Heart right ventricle (tissue), 16 donors: ENCODE data around the gene TTC7B. TPM values are rescaled to one million over a fixed set of nuclear protein-coding genes. Genes with fewer than 3 reads are reported as not detected.

ENCODE experiments used
- ATAC-seq, 8 donors: fragments of 200-7000 bp; cut with Tn5 transposase; one replicate each; pipeline ENCODE4 v1.9.1; 2020; ENCODE audit warnings: mild to moderate bottlenecking in 8 of 8, moderate library complexity in 8 of 8, moderate number of reproducible peaks in 1 of 8
- DNase-seq, 2 donors: peaks; one replicate each; pipeline ENCODE4 v3.0.0-alpha.2; 2020
- H3K27ac ChIP-seq, 10 donors: fragments of 200-600 bp; sonication (generic) in 2 of 10; one replicate each; pipeline versions ENCODE4 v1.5.0 to v1.8.0; 2020 to 2022; ENCODE audit warnings: mild to moderate bottlenecking in 3 of 10
- H3K27me3 ChIP-seq, 7 donors: fragments of 200-600 bp; one replicate each; pipeline ENCODE4 v1.8.0; 2021 to 2022; ENCODE audit warnings: mild to moderate bottlenecking in 2 of 7
- H3K36me3 ChIP-seq, 9 donors: fragments of 200-600 bp; sonication (generic) in 1 of 9; one replicate each; pipeline versions ENCODE4 v1.5.0 to v1.8.0; 2020 to 2022; ENCODE audit warnings: mild to moderate bottlenecking in 2 of 9
- H3K4me1 ChIP-seq, 9 donors: fragments of 200-600 bp; sonication (generic) in 1 of 9; one replicate each; pipeline versions ENCODE4 v1.5.0 to v1.8.0; 2020 to 2022; ENCODE audit warnings: mild to moderate bottlenecking in 4 of 9
- H3K4me3 ChIP-seq, 10 donors: fragments of 200-600 bp; sonication (generic) in 2 of 10; one replicate each; pipeline versions ENCODE4 v1.5.0 to v1.8.0; 2020 to 2022; ENCODE audit warnings: mild to moderate bottlenecking in 7 of 10, moderate library complexity in 2 of 10
- H3K9me3 ChIP-seq, 11 donors: fragments of 200-600 bp in 10 of 11; sonication (generic) in 2 of 11; one replicate each; pipeline versions ENCODE4 v1.5.0 to v1.8.0; 2013 to 2022; ENCODE audit warnings: mild to moderate bottlenecking in 2 of 11, control low read depth in 1 of 11, moderate library complexity in 1 of 11
- WGBS, 2 donors: extraction: QIAGEN DNeasy Blood & Tissue Kit; methylation state at CpG; one replicate each; pipeline ENCODE4 v1.1.7; 2013; ENCODE audit warnings: inconsistent platforms in 1 of 2; 5-methylcytosine and 5-hydroxymethylcytosine counted together
- intact Hi-C, 10 donors: fragments of 100-400 bp; cut with DNase I; formaldehyde crosslinking; loops; one replicate each; pipeline versions ENCODE4 v1.11.1 to v1.14.2; 2022
- polyA plus RNA-seq, 2 donors: library from polyadenylated mRNA; stranded (reverse); fragments of 200-250 nt; gene quantifications; one replicate each; pipeline ENCODE4 v1.2.3, GENCODE V29; 2013
- total RNA-seq, 10 donors: library from RNA; stranded (reverse); fragmentation: NEBNext Ultra II Directional in 3 of 10; extraction: Animal tissue kit (Norgen Biotek cat#: 25700) in 3 of 10; gene quantifications; one replicate each; pipeline versions ENCODE4 v1.2.1 to v1.2.4, GENCODE V29; 2021 to 2023
- TF ChIP-seq, protein P1 (sequence below), 9 donors: fragments of 200-600 bp; sonication (generic) in 2 of 9; IDR thresholded peaks; one replicate each; pipeline versions ENCODE4 v1.5.0 to v1.8.0; 2021 to 2022; ENCODE audit warnings: antibody characterized with exemption in 9 of 9, mild to moderate bottlenecking in 5 of 9, moderate library complexity in 1 of 9
- donor health status: Arrhythmogenic right ventricular cardiomyopathy.
- donor health status: ischemic (EF 13 %, LVEDD 7.1; RV severe dilation, severe dysfunction).
- donor health status: healthy with polysubstance abuse.
- donor health status: DM: no; HTN: yes; CAD: no.
- donor health status: DM: no; HTN: no; CAD: no.
- donor health status: ischemic (EF 25% LVEDD 6.9; RV normal size, moderate dysfunction).
- donor health status: ischemic (EF 25% LVEDD 5.7; RV mildly dilated, moderate dysfunction).
- donor health status: healthy.
- donor health status: DM: yes; HTN: yes; CAD: no.
- donor health status: Ischemic cardiomyopathy.
- donor health status: ischemic (EF 35%, LVEDD 5.7; RV mildly dilated, moderate dysfunction).
- donor health status: nonischemic (EF 11% LVEDD 7.7; RV severe dilation, severe dysfunction).
- donor health status: DM: yes; HTN: yes; CAD: no.
- donor health status: PGD.
- donor health status: ischemic (EF 29% LVEDD 5.4; RV normal size, mild dysfunction).
- donor health status: nonischemic (EF 23%, LVEDD 6.1; RV moderate dilation, normal function).

The TTC7B gene
- total and polyA plus RNA-seq, 12 donors: 23.0 to 79.4 (median 65.5) TPM

DNA sequence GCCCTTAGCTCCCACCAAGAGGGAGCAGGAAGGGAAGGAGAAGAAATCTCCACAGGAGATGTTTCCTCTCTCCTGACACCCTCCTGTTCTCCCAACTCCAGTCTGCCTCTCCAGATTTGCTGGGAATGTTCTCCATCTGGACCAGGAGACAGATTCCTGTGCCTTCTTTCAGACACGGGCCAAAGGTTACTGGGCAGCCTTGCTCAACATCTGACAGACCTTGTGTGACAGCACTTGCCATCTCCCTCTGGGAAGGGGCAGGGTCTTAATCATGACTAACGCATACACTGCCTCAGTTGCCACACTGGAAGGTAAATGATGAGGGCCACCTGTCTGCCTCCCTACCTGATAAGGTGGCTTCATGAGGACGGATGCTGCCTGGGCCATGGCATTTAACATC, 2.5 kb upstream of the TTC7B start:
- H3K4me3 ChIP-seq: no peak overlapping the region
- H3K36me3 ChIP-seq: no peaks in the 10 kb centered on the region
- H3K4me1 ChIP-seq: peaks cover 3 to 23% (median 14%) of the 10 kb centered on the region in 9 donors
- peaks cover 0 to 13% (median 9%) of the 10 kb centered on the region in 11 donors for H3K9me3 ChIP-seq
- TF ChIP-seq, protein P1, sequence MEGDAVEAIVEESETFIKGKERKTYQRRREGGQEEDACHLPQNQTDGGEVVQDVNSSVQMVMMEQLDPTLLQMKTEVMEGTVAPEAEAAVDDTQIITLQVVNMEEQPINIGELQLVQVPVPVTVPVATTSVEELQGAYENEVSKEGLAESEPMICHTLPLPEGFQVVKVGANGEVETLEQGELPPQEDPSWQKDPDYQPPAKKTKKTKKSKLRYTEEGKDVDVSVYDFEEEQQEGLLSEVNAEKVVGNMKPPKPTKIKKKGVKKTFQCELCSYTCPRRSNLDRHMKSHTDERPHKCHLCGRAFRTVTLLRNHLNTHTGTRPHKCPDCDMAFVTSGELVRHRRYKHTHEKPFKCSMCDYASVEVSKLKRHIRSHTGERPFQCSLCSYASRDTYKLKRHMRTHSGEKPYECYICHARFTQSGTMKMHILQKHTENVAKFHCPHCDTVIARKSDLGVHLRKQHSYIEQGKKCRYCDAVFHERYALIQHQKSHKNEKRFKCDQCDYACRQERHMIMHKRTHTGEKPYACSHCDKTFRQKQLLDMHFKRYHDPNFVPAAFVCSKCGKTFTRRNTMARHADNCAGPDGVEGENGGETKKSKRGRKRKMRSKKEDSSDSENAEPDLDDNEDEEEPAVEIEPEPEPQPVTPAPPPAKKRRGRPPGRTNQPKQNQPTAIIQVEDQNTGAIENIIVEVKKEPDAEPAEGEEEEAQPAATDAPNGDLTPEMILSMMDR (IDR thresholded peaks at IDR 0.05): no peak
- intact Hi-C loops: loop anchor here in 2 of 10 donors (5.0 kb wide), 2 partner anchors 61 to 516 kb away; no protein-coding TSS in a partner anchor
- WGBS, 2 donors: 87 to 89% methylated on average over 3 of the region's 3 CpGs
- no peak for ATAC-seq
- no peak overlapping the region for H3K27ac ChIP-seq
- H3K27me3 ChIP-seq: no peaks in the 10 kb centered on the region
- DNase-seq: no peak

DNA sequence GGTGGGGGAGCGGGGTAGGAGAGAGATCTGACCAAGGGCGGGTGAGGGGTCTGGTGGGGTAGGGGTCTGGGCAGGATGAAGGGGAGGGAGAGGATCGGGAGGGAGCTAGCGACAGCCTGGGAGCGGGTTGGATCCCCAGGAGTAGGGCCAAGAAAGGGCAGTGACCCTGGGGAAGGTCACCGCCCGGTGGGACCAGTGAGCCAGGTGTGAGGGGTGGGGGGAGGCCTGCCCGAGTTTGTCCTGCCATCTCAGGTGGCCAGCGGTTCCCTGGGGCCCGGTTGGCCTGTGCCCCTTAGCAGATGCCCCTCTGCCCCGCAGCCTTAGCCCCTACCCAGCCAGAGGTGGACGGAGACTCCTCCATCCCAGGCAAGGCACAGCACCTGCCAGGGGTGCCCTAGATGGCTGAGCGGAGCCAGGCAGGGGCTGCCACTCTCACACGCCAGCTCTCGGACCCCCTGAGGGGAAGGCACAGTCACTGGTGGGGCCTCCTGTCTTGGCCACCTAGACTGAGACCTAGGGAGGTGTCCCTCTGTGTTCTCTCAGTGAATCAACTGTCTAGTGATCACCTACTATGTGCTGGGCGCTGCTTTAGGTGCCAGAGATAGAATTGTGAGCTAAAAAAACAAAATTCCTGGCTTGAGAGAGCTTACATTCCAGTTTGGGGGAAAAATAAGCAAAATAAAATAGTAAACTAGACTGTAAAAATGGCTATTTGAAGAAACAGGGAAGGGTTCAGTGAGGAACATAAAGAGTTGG, 629 bp upstream of the TTC7B start:
- peak in 7 of 8 donors; percentile 9 to 38 (median 16) for ATAC-seq
- intact Hi-C loops: loop anchor here in 2 of 10 donors (2.0 to 5.0 kb wide), 3 partner anchors 58 to 515 kb away; no protein-coding TSS in a partner anchor
- TF ChIP-seq, protein P1 (IDR thresholded peaks at IDR 0.05): peak in 4 of 9 donors; percentile 5 to 33 (median 20)
- Histone ChIP-seq H3K9me3 (no peaks in the 10 kb centered on the region), H3K36me3 (no peaks in the 10 kb centered on the region), H3K27ac (peak overlapping the region in 1 of 10 donors; percentile 34), H3K4me1 (peaks cover 3 to 34% (median 16%) of the 10 kb centered on the region in 9 donors), H3K27me3 (no peaks in the 10 kb centered on the region), H3K4me3 (peak overlapping the region in 3 of 10 donors; percentile 31 to 32 (median 32))
- WGBS, 2 donors: 47 to 50% methylated on average over 16 of the region's 16 CpGs
- DNase-seq: no peak

GRCh38 chr14:90815572-90815821, 733 bp downstream of the TTC7B start:
- Histone ChIP-seq H3K4me3 (peak overlapping the region; percentile 63 to 91 (median 77)), H3K27ac (peak overlapping the region in 5 of 10 donors; percentile 30 to 58 (median 50)), H3K4me1 (peaks cover 3 to 41% (median 19%) of the 10 kb centered on the region in 9 donors), H3K36me3 (no peaks in the 10 kb centered on the region), H3K27me3 (no peaks in the 10 kb centered on the region), H3K9me3 (no peaks in the 10 kb centered on the region)
- DNase-seq (no peak), ATAC-seq (peak in 2 of 8 donors; percentile 2 to 3)
- TF ChIP-seq, protein P1 (IDR thresholded peaks at IDR 0.05): no peak
- 6 to 8% methylated on average over 5 of the region's 5 CpGs for WGBS, 2 donors
- intact Hi-C loops: loop anchor here in 3 of 10 donors (2.0 to 5.0 kb wide), 3 partner anchors 55 to 513 kb away; no protein-coding TSS in a partner anchor

DNA sequence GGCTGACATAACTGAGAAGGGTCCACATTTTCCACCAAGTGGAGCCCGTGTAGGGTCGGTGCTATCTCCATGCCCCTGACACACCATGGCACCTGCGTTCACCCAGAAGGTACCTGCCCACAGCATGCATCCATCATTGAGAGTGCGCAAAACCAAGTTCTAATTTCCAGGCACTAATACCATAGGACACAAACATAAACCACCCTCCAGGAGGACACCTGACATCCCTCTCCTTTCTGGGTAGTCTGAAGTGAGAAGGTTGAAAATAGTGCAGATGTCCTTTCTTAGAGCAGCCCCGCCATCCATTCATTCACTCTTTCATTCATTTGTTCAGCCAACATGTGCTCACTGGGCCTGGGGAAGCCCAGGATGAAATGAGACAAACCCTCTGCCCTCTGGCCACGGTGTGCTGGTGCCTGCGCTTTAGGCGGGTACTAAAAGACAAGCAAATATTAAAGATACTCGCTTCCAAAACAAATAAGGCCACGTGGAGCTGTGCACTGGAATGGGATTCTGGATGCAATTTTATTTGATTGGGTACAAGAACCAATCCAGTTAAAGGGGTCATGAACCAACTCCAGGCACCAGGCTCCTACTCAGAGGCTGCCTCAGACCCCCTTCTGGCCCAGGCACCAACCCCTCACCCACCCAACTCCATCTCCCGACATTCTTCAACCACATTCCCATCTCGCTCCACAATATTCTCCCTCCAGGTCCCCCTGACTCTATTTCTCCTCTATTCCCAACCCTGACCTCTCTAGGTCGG, 1.2 kb downstream of the TTC7B start:
- DNase-seq (no peak), ATAC-seq (no peak)
- TF ChIP-seq, protein P1 (IDR thresholded peaks at IDR 0.05): no peak
- intact Hi-C loops: loop anchor here in 4 of 10 donors (2.0 to 5.0 kb wide), 4 partner anchors 53 to 513 kb away; no protein-coding TSS in a partner anchor
- Histone ChIP-seq H3K4me1 (peaks cover 3 to 46% (median 21%) of the 10 kb centered on the region in 9 donors), H3K9me3 (no peaks in the 10 kb centered on the region), H3K36me3 (no peaks in the 10 kb centered on the region), H3K27me3 (no peaks in the 10 kb centered on the region), H3K4me3 (peak overlapping the region; percentile 63 to 91 (median 77)), H3K27ac (peak overlapping the region in 2 of 10 donors; percentile 30 to 58)
- 49 to 52% methylated on average over 13 of the region's 13 CpGs for WGBS, 2 donors
